GM23338 (cell line): ENCODE data around the gene ZNF22. TPM values are rescaled to one million over a fixed set of nuclear protein-coding genes. Genes with fewer than 3 reads are reported as not detected.

Experiments used
- ATAC-seq: fragments of 200-7000 bp; cut with Tn5 transposase; 3 replicates; pipeline ENCODE4 v1.9.1; 2020
- DNase-seq: peaks from one replicate; pipeline ENCODE4 v3.0.0-alpha.2; 2015; ENCODE audit warnings: low spot score
- H2AFZ ChIP-seq: fragments of 200-600 bp; sonication (generic); 2 replicates; pipeline ENCODE4 v1.8.0; 2016; ENCODE audit warnings: antibody characterized with exemption, mild to moderate bottlenecking, moderate library complexity
- H3F3A ChIP-seq: fragments of 200-600 bp; sonication (generic); replicated peaks from 2 replicates; pipeline ENCODE4 v1.8.0; 2017; ENCODE audit warnings: antibody characterized with exemption, mixed run types, low read depth
- H3K27ac ChIP-seq: fragments of 200-600 bp; sonication (generic); 2 replicates; pipeline ENCODE4 v1.6.1; 2016; ENCODE audit warnings: low read depth
- H3K27me3 ChIP-seq: fragments of 200-600 bp; sonication (generic); 2 replicates; pipeline ENCODE4 v1.8.0; 2016; ENCODE audit warnings: mild to moderate bottlenecking, mixed run types, moderate library complexity; ENCODE audit not compliant: insufficient read depth
- H3K36me3 ChIP-seq: fragments of 200-600 bp; sonication (generic); 2 replicates; pipeline ENCODE4 v1.8.0; 2016; ENCODE audit warnings: mild to moderate bottlenecking; ENCODE audit not compliant: insufficient read depth
- H3K4me1 ChIP-seq: fragments of 200-600 bp; sonication (generic); 2 replicates; pipeline ENCODE4 v1.8.0; 2016; ENCODE audit warnings: mild to moderate bottlenecking, moderate library complexity; ENCODE audit not compliant: insufficient read depth
- H3K4me2 ChIP-seq: fragments of 200-600 bp; sonication (generic); 2 replicates; pipeline ENCODE4 v1.7.1; 2017; ENCODE audit warnings: mixed run types
- H3K4me3 ChIP-seq: fragments of 200-600 bp; sonication (generic); 2 replicates; pipeline ENCODE4 v1.6.1; 2016; ENCODE audit warnings: mixed run types
- H3K79me2 ChIP-seq: fragments of 200-600 bp; sonication (generic); replicated peaks from 2 replicates; pipeline ENCODE4 v1.8.0; 2017; ENCODE audit warnings: mild to moderate bottlenecking; ENCODE audit not compliant: insufficient read depth
- H3K9me2 ChIP-seq: fragments of 200-600 bp; sonication (generic); 2 replicates; pipeline ENCODE4 v1.8.0; 2017; ENCODE audit not compliant: insufficient read depth
- H4K20me1 ChIP-seq: fragments of 200-600 bp; sonication (generic); replicated peaks from 2 replicates; pipeline ENCODE4 v1.8.0; 2017; ENCODE audit warnings: mild to moderate bottlenecking; ENCODE audit not compliant: insufficient read depth
- H3K27ac Mint-ChIP-seq: 2 replicates; pipeline ENCODE4 v1.8.0; 2020; ENCODE audit warnings: inconsistent platforms, mild to moderate bottlenecking, moderate library complexity, mixed read lengths
- H3K27me3 Mint-ChIP-seq: 3 replicates; pipeline ENCODE4 v1.8.0; 2022; ENCODE audit warnings: low read depth, mild to moderate bottlenecking, moderate library complexity, mixed read lengths, inconsistent platforms; ENCODE audit not compliant: insufficient read depth, poor library complexity
- H3K36me3 Mint-ChIP-seq: 3 replicates; pipeline ENCODE4 v1.8.0; 2021; ENCODE audit warnings: low read depth, mild to moderate bottlenecking, inconsistent platforms, moderate library complexity, mixed read lengths
- H3K4me1 Mint-ChIP-seq: 3 replicates; pipeline ENCODE4 v1.8.0; 2020; ENCODE audit warnings: mild to moderate bottlenecking, inconsistent platforms, mixed read lengths
- H3K4me3 Mint-ChIP-seq: 3 replicates; pipeline ENCODE4 v1.8.0; 2021; ENCODE audit warnings: moderate library complexity, mild to moderate bottlenecking, inconsistent platforms, mixed read lengths
- H3K9me3 Mint-ChIP-seq: 3 replicates; pipeline ENCODE4 v1.8.0; 2020; ENCODE audit warnings: moderate library complexity, mild to moderate bottlenecking, inconsistent platforms, mixed read lengths
- CREB1 ChIP-seq: fragments of 250-450 bp; sonication (Bioruptor Pico); IDR thresholded peaks from 2 replicates; pipeline ENCODE4 v1.5.0; 2020; ENCODE audit warnings: low read depth, mild to moderate bottlenecking, moderate library complexity
- CTCF ChIP-seq, 2 experiments: fragments of 200-600 bp in 1 of 2; sonication (generic) in 1 of 2; conservative IDR thresholded peaks; 2 replicates each; pipeline versions ENCODE4 v1.5.1 to v1.6.1; 2016 to 2017; ENCODE audit warnings: antibody characterized with exemption in 2 of 2, low read depth in 2 of 2, mild to moderate bottlenecking in 2 of 2, moderate library complexity in 1 of 2
- ETS1 ChIP-seq: IDR thresholded peaks from 2 replicates; pipeline ENCODE4 v1.6.1; 2016; ENCODE audit warnings: antibody characterized with exemption
- EZH2 ChIP-seq: fragments of 200-600 bp; sonication (generic); IDR thresholded peaks from one replicate; pipeline ENCODE4 v1.8.0; 2017; ENCODE audit warnings: antibody characterized with exemption, mild to moderate bottlenecking, low read depth; ENCODE audit not compliant: unreplicated experiment
- EZH2phosphoT487 ChIP-seq: fragments of 200-600 bp; sonication (generic); IDR thresholded peaks from one replicate; pipeline ENCODE4 v1.8.1; 2018; ENCODE audit warnings: antibody characterized with exemption; ENCODE audit not compliant: unreplicated experiment
- POLR2AphosphoS5 ChIP-seq: IDR thresholded peaks from 2 replicates; pipeline ENCODE4 v1.6.1; 2016; ENCODE audit warnings: antibody characterized with exemption, low read depth
- REST ChIP-seq: IDR thresholded peaks from one replicate; pipeline ENCODE4 v1.6.1; 2018; ENCODE audit warnings: antibody characterized with exemption; ENCODE audit not compliant: unreplicated experiment
- ZNF114 ChIP-seq: fragments of 250-450 bp; sonication (Bioruptor Pico); IDR thresholded peaks from 2 replicates; pipeline ENCODE4 v1.5.0; 2020; ENCODE audit warnings: mild to moderate bottlenecking, moderate library complexity
- ZNF331 ChIP-seq: fragments of 250-450 bp; sonication (Bioruptor Pico); IDR thresholded peaks from 2 replicates; pipeline ENCODE4 v1.5.0; 2020; ENCODE audit warnings: low read depth, mild to moderate bottlenecking, moderate library complexity
- polyA plus RNA-seq: library from polyadenylated mRNA; unstranded; fragments of >200 nt; fragmentation: Nextera tagmentation; extraction: Ambion mirVana; gene quantifications from 2 replicates; pipeline ENCODE4 v1.2.1, GENCODE V29; 2016
- total RNA-seq: library from RNA; depleted of rRNA; stranded (reverse); fragments of >200 nt; shearing (Covaris generic); gene quantifications from 2 replicates; pipeline ENCODE4 v1.2.3, GENCODE V29; 2014

The ZNF22 gene
- total and polyA plus RNA-seq, 2 experiments from 2014 or later, result 40.5 to 81.8 TPM

GRCh38 chr10:44993226-44993921, 7.3 kb upstream of the ZNF22 start (continued):
- TF ChIP-seq REST (no peak), CREB1 (CRISPR knock-in tag) (no peak), POLR2AphosphoS5 (no peak), ZNF331 (no peak), ETS1 (no peak), EZH2phosphoT487 (no peak), EZH2 (no peak)

- no peak for DNase-seq
Measured at GRCh38 chr10:44993922-44994751, 6.6 kb upstream of the ZNF22 start.

More at GRCh38 chr10:44993922-44994751, 6.6 kb upstream of the ZNF22 start:
- Histone ChIP-seq H3K9me2 (no peaks in the 10 kb centered on the region), H3K27me3 (no peaks in the 10 kb centered on the region), H4K20me1 (no peaks in the 10 kb centered on the region), H3K79me2 (no peaks in the 10 kb centered on the region), H3K4me2 (no peak overlapping the region), H3K4me1 (peaks cover 30% of the 10 kb centered on the region), H2AFZ (no peak overlapping the region), H3K36me3 (no peaks in the 10 kb centered on the region), H3F3A (0 out of 2 replicates have a peak, but pooled peaks cover 7% of the 10 kb centered on the region), H3K4me3 (no peak overlapping the region), H3K27ac (no peak overlapping the region)
- H3K9me3 Mint-ChIP-seq, result no peaks in the 10 kb centered on the region
- H3K27me3 Mint-ChIP-seq, result peaks cover 8% of the 10 kb centered on the region
- 0 out of 2 replicates have a peak overlapping the region, but pooled peaks have one; percentile 81 for H3K27ac Mint-ChIP-seq
- peak; percentile 7; the same call in 2 of the 3 replicates for ATAC-seq
- H3K36me3 Mint-ChIP-seq, result peaks cover 9% of the 10 kb centered on the region; the same call in 2 of the 3 replicates
- no peak for TF ChIP-seq ZNF114 (CRISPR knock-in tag)
- TF ChIP-seq POLR2AphosphoS5, result no peak
- no peak for TF ChIP-seq EZH2
- TF ChIP-seq CTCF (conservative IDR thresholded peaks at IDR 0.05; ENCODE audit: low read depth in 2 of 2), result peak in 1 of 2 experiments; percentile 37; a peak in 2 of 4 replicates
- no peak overlapping the region for H3K4me3 Mint-ChIP-seq
- H3K4me1 Mint-ChIP-seq, result peaks cover 51% of the 10 kb centered on the region
